Loucy (cell line): Measurements from ENCODE around the gene B3GAT3.
A peak's percentile ranks its signal among the peaks of the same experiment; 100 is the strongest.

Experiments used
- H2AFZ ChIP-seq: fragments of 200-600 bp; sonication (generic); 2 replicates; pipeline ENCODE4 v1.6.0; 2016; ENCODE audit warnings: antibody characterized with exemption, mild to moderate bottlenecking, low read length, moderate library complexity
- H3F3A ChIP-seq: fragments of 200-600 bp; 2 replicates; pipeline ENCODE4 v1.6.0; 2016; ENCODE audit warnings: antibody characterized with exemption, low read depth, mild to moderate bottlenecking
- H3K27me3 ChIP-seq: fragments of 200-600 bp; sonication (generic); 2 replicates; pipeline ENCODE4 v1.6.1; 2014; ENCODE audit warnings: low read length, mild to moderate bottlenecking; ENCODE audit not compliant: insufficient read depth, poor library complexity, severe bottlenecking
- H3K36me3 ChIP-seq: fragments of 200-600 bp; sonication (generic); 2 replicates; pipeline ENCODE4 v1.6.1; 2016; ENCODE audit warnings: low read length; ENCODE audit not compliant: insufficient read depth
- H3K4me1 ChIP-seq: fragments of 200-600 bp; sonication (generic); 2 replicates; pipeline ENCODE4 v1.5.1; 2014; ENCODE audit warnings: low read length, mild to moderate bottlenecking; ENCODE audit not compliant: insufficient read depth, poor library complexity, severe bottlenecking
- H3K4me2 ChIP-seq: fragments of 200-600 bp; sonication (generic); 2 replicates; pipeline ENCODE4 v1.6.0; 2014; ENCODE audit warnings: antibody characterized with exemption, low read length, low read depth, mild to moderate bottlenecking; ENCODE audit not compliant: poor library complexity, severe bottlenecking
- H3K4me3 ChIP-seq: fragments of 200-600 bp; sonication (generic); 2 replicates; pipeline ENCODE4 v1.5.1; 2014; ENCODE audit warnings: low read length, mild to moderate bottlenecking, mixed read lengths; ENCODE audit not compliant: poor library complexity, severe bottlenecking
- H3K79me2 ChIP-seq: fragments of 200-600 bp; sonication (generic); 2 replicates; pipeline ENCODE4 v1.6.1; 2014; ENCODE audit warnings: low read length; ENCODE audit not compliant: insufficient read depth
- H3K9ac ChIP-seq: fragments of 200-600 bp; sonication (generic); 2 replicates; pipeline ENCODE4 v1.6.0; 2014; ENCODE audit warnings: mild to moderate bottlenecking, low read depth, low read length, moderate library complexity; ENCODE audit not compliant: poor library complexity, severe bottlenecking
- H3K9me2 ChIP-seq: fragments of 200-600 bp; sonication (generic); replicated peaks from 2 replicates; pipeline ENCODE4 v1.6.1; 2016; ENCODE audit warnings: low read depth, low read length, mixed read lengths
- H3K9me3 ChIP-seq: fragments of 200-600 bp; sonication (generic); 2 replicates; pipeline ENCODE4 v1.6.1; 2014; ENCODE audit warnings: mild to moderate bottlenecking, antibody characterized with exemption, low read length, low read depth; ENCODE audit not compliant: insufficient read depth
- H4K20me1 ChIP-seq: fragments of 200-600 bp; sonication (generic); 2 replicates; pipeline ENCODE4 v1.6.0; 2014; ENCODE audit warnings: antibody characterized with exemption, low read length, mild to moderate bottlenecking; ENCODE audit not compliant: insufficient read depth, poor library complexity, severe bottlenecking
- EZH2phosphoT487 ChIP-seq: fragments of 200-600 bp; IDR thresholded peaks from 2 replicates; pipeline ENCODE4 v1.6.1; 2018; ENCODE audit warnings: antibody characterized with exemption, mild to moderate bottlenecking, moderate library complexity, borderline replicate concordance
- TF ChIP-seq, protein P1 (sequence below): fragments of 200-600 bp; sonication (generic); conservative IDR thresholded peaks from 2 replicates; pipeline ENCODE4 v1.5.1; 2014; ENCODE audit warnings: mild to moderate bottlenecking, antibody characterized with exemption, low read length

B3GAT3 gene

DNA sequence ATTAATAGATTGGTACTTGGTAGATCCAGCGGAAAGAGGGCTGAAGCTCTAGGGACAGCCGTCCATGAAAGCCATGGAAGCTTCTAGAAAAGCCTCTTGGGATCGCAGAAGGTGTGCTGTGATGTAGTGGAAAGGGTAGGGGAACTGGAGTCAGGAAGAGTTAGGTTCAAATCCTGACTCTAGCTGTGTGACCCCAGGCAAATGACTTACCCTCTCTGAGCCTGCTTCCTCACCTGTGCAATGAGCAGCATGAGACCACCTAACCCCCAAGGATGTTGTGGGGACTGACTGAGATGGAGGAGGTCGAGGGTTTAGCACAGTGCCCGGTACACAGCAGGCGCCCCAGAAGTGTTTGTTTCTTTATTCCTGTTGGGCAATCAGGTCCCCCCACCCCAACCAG is 11.4 kb downstream of the B3GAT3 start:
- H3K4me2 ChIP-seq = peak overlapping the region; percentile 81
- no peaks in the 10 kb centered on the region for H3K27me3 ChIP-seq
- H3K9me2 ChIP-seq = no peaks in the 10 kb centered on the region
- H3F3A ChIP-seq = peaks cover 8% of the 10 kb centered on the region
- peaks cover 14% of the 10 kb centered on the region; the same call in 1 of the 2 replicates for H3K79me2 ChIP-seq
- H3K36me3 ChIP-seq = no peaks in the 10 kb centered on the region
- H3K9ac ChIP-seq = peak overlapping the region; percentile 80
- peaks cover 27% of the 10 kb centered on the region for H3K4me1 ChIP-seq
- no peaks in the 10 kb centered on the region for H4K20me1 ChIP-seq
- H3K4me3 ChIP-seq = peak overlapping the region; percentile 90
- H3K9me3 ChIP-seq = no peaks in the 10 kb centered on the region
- no peak overlapping the region for H2AFZ ChIP-seq
- TF ChIP-seq, protein P1, sequence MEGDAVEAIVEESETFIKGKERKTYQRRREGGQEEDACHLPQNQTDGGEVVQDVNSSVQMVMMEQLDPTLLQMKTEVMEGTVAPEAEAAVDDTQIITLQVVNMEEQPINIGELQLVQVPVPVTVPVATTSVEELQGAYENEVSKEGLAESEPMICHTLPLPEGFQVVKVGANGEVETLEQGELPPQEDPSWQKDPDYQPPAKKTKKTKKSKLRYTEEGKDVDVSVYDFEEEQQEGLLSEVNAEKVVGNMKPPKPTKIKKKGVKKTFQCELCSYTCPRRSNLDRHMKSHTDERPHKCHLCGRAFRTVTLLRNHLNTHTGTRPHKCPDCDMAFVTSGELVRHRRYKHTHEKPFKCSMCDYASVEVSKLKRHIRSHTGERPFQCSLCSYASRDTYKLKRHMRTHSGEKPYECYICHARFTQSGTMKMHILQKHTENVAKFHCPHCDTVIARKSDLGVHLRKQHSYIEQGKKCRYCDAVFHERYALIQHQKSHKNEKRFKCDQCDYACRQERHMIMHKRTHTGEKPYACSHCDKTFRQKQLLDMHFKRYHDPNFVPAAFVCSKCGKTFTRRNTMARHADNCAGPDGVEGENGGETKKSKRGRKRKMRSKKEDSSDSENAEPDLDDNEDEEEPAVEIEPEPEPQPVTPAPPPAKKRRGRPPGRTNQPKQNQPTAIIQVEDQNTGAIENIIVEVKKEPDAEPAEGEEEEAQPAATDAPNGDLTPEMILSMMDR = no peak
- TF ChIP-seq EZH2phosphoT487 = no peak

DNA sequence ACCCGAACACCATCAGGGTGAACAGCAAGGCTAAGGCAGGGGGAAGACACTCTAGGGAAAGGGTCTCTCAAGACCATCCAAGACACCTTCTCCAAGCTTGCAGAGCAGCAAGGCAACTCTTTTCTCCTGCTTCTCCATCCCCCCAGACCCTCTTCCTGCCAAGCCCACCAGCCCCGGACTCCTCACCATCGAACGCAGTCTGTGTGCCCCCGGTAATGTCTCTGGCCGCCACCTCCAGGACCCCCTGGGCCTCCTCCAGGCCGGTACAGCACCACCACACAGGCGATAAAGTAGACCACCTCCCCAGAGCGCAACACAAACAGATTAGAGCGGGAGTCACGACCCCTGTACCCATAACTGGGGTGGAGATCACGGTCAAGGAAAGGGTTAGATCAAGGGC is 13.0 kb downstream of the B3GAT3 start:
- H3K4me1 ChIP-seq = peaks cover 27% of the 10 kb centered on the region
- TF ChIP-seq, protein P1 = no peak
- TF ChIP-seq EZH2phosphoT487 = no peak
- H3K4me2 ChIP-seq = no peak overlapping the region
- no peak overlapping the region for H3K4me3 ChIP-seq
- peaks cover 6% of the 10 kb centered on the region for H3F3A ChIP-seq
- no peaks in the 10 kb centered on the region for H3K9me3 ChIP-seq
- no peaks in the 10 kb centered on the region for H3K27me3 ChIP-seq
- H2AFZ ChIP-seq = no peak overlapping the region
- H3K36me3 ChIP-seq = no peaks in the 10 kb centered on the region
- H4K20me1 ChIP-seq = no peaks in the 10 kb centered on the region
- peaks cover 14% of the 10 kb centered on the region; the same call in 1 of the 2 replicates for H3K79me2 ChIP-seq
- H3K9me2 ChIP-seq = no peaks in the 10 kb centered on the region
- H3K9ac ChIP-seq = no peak overlapping the region

DNA sequence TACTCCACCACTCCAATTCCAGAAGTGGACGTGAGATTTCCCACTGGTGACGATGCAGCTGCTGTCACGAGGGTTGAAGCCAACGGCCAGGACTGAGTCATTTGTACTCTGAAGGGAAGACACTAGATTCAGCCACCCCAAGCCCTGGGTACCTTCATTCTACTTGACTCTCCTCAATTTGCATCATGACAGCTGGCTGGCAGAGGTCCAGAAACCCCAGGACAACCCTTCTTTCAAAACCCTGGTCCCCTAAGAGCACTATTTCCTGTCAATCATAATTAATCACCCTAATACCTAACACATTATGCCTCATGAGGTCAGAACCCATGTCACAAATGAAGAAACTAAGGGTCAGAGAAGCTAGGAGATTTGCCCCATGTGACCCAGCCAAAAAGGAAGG is 14.1 kb downstream of the B3GAT3 start:
- peak overlapping the region; percentile 60 for H3K9ac ChIP-seq

More for the DNA sequence above, 14.1 kb downstream of the B3GAT3 start:
- TF ChIP-seq, protein P1 = no peak
- no peak for TF ChIP-seq EZH2phosphoT487
- H3K4me3 ChIP-seq = no peak overlapping the region
- no peaks in the 10 kb centered on the region for H3F3A ChIP-seq
- H3K9me3 ChIP-seq = no peaks in the 10 kb centered on the region
- H3K9me2 ChIP-seq = no peaks in the 10 kb centered on the region
- peak overlapping the region; percentile 51 for H3K4me2 ChIP-seq
- peaks cover 14% of the 10 kb centered on the region; the same call in 1 of the 2 replicates for H3K79me2 ChIP-seq
- H4K20me1 ChIP-seq = no peaks in the 10 kb centered on the region
- no peaks in the 10 kb centered on the region for H3K27me3 ChIP-seq
- peaks cover 27% of the 10 kb centered on the region for H3K4me1 ChIP-seq
- no peaks in the 10 kb centered on the region for H3K36me3 ChIP-seq
- no peak overlapping the region for H2AFZ ChIP-seq
